Esophagus mucosa (tissue), 1 donor: ENCODE measurements around the gene GATB. TPM values are rescaled to one million over a fixed set of nuclear protein-coding genes. Genes with fewer than 3 reads are reported as not detected.

ENCODE experiments used
- ATAC-seq: fragments of 200-7000 bp; cut with Tn5 transposase; one replicate; pipeline ENCODE4 v1.9.1; 2020
- total RNA-seq: library from RNA; stranded (reverse); gene quantifications from one replicate; pipeline ENCODE4 v1.2.4, GENCODE V29; 2023
- donor health status: DM: yes; HTN: yes; CAD: no.

GATB gene
- total RNA-seq, 1 donor from 2014 or later, result 22.8 TPM

GRCh38 chr4:151649479-151649878 lies 111.3 kb downstream of the GATB start:
- ATAC-seq, result no peak

- no peak for ATAC-seq
Observed at GRCh38 chr4:151646322-151646721, 114.5 kb downstream of the GATB start.

- ATAC-seq, result no peak
Observed at GRCh38 chr4:151644622-151645021, 116.2 kb downstream of the GATB start.

- no peak for ATAC-seq
Observed at GRCh38 chr4:151643564-151643963, 117.2 kb downstream of the GATB start.

- no peak for ATAC-seq
Observed at GRCh38 chr4:151641983-151642382, 118.8 kb downstream of the GATB start.

GRCh38 chr4:151641167-151641566 lies 119.6 kb downstream of the GATB start:
- ATAC-seq, result peak; percentile 87

- ATAC-seq, result no peak
Observed at GRCh38 chr4:151640381-151640780, 120.4 kb downstream of the GATB start.

- no peak for ATAC-seq
Observed at GRCh38 chr4:151638295-151638858, 122.4 kb downstream of the GATB start.

GRCh38 chr4:151631349-151631748 lies 129.5 kb downstream of the GATB start:
- ATAC-seq, result no peak

GRCh38 chr4:151629097-151629783 lies 131.6 kb downstream of the GATB start:
- no peak for ATAC-seq

GRCh38 chr4:151628001-151628608 lies 132.7 kb downstream of the GATB start:
- no peak for ATAC-seq

- no peak for ATAC-seq
Observed at GRCh38 chr4:151627491-151627890, 133.3 kb downstream of the GATB start.

- no peak for ATAC-seq
Observed at GRCh38 chr4:151626751-151627150, 134.1 kb downstream of the GATB start.

- no peak for ATAC-seq
Observed at GRCh38 chr4:151626228-151626627, 134.6 kb downstream of the GATB start.

GRCh38 chr4:151624626-151625565 lies 135.9 kb downstream of the GATB start:
- ATAC-seq, result no peak
